ENCODE measurements around the gene F8.

F8 gene

DNA sequence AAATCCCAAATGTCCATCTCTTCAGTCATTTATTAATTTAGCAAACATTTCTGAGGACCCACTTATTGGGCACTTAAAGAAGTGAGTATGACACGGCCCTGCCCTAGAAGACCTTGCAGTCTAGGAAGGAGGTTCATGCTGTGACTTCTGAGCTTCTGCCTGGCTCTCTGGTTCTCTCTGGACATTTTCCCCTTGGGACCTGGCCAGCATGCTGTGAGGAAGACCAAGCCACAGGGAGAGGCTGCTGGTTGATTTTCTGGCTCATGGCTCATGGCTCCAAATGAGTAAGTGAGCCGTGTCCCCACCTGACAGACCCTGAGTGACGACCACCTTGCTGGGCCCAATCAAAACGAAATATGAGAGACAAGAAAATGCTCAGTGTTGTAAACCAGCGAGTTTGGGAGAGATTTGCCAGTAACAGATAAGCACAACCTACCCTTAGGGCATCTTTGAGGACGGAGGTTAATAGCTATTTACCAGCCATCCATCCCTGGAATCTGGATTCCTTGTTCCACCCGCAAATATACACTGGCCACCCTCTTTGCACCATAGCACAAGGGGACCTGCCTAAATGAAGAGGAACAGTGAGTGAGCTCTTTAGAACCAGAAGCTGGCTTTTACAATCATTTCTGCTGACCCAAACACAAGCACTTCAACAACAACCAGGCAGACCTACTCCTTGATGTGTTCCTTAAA, 218.1 kb downstream of the F8 start:
- Histone ChIP-seq H3K27ac (ENCODE audit: low read depth, low read length) (no peak overlapping the region; the same call in 1 of the 2 replicates), H3K4me3 (ENCODE audit: low read depth, low read length) (peak overlapping the region; percentile 82), H3K36me3 (ENCODE audit: control insufficient read depth, insufficient read depth, low read length) (no peaks in the 10 kb centered on the region), H3K9ac (ENCODE audit: low read length) (peak overlapping the region; percentile 77), H3K4me1 (ENCODE audit: control insufficient read depth, insufficient read depth, low read length) (peaks cover 41% of the 10 kb centered on the region), H3K27me3 (ENCODE audit: control insufficient read depth, insufficient read depth, low read length) (peaks cover 15% of the 10 kb centered on the region; the same call in 1 of the 2 replicates), H3K9me3 (ENCODE audit: control insufficient read depth, insufficient read depth, low read depth, low read length) (peaks cover 27% of the 10 kb centered on the region)

DNA sequence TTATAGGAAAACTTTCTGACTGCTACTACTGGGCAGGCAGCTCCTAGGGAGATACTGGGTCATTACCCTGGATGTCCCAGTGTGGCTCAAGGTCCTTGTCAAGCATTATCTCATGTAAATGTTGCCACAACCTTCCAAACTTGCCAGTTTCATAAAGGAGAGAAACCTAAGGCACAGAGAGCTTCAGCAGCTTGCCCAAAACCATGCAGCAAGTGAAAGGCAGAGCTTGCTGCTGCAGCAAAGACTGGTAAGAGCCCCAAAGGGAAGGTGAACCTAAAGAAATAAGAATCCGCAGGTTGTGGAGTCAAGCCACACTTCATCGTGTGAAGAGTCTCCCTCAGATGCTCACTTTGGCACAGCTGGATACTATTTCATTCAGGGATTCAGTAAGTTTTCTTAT, 219.6 kb downstream of the F8 start:
- Histone ChIP-seq H3K9ac (ENCODE audit: low read length) (no peak overlapping the region), H3K27me3 (ENCODE audit: control insufficient read depth, insufficient read depth, low read length) (peaks cover 15% of the 10 kb centered on the region; the same call in 1 of the 2 replicates)

DNA sequence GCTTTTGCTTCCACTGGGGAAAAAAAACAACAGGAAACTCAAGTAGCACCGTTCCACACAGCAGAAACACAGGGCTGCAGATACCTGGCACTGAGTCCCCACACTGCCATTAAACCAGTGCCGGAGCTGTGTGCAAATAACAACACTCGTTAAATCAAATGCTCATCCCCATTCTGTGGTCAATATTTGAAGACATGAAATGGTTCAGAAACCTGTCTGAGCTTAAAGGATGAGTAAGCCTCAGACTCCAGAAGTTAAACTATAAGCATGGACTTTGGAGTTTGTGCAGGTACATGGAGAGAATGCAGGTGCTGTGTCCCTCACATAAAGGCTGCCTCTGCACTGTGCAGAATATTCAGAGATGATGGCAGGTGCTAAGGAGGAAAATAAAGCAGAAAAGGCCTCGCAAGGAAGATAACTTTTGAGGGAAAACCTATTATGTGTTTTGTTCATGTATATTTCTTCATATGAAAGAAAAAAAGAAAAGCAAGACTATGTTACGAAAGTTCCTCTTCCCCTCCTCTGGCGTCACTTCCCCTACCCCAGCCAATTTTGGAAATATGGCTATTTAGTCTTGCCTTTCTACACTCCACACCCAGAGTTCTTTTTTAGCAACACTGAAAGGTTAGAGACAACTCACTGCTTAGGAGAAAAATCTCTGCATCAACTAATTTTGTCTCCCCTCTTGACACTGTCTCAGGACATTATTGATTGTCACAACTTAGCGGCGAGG, 221.9 kb downstream of the F8 start:
- no peak overlapping the region for H3K9ac ChIP-seq (ENCODE audit: low read length)
- H3K27ac ChIP-seq (ENCODE audit: low read depth, low read length) = no peak overlapping the region
- H3K4me1 ChIP-seq (ENCODE audit: control insufficient read depth, insufficient read depth, low read length) = peaks cover 56% of the 10 kb centered on the region
- H3K36me3 ChIP-seq (ENCODE audit: control insufficient read depth, insufficient read depth, low read length) = no peaks in the 10 kb centered on the region
- H3K4me3 ChIP-seq (ENCODE audit: low read depth, low read length) = no peak overlapping the region
- H3K9me3 ChIP-seq (ENCODE audit: control insufficient read depth, insufficient read depth, low read depth, low read length) = peaks cover 8% of the 10 kb centered on the region; the same call in 1 of the 2 replicates
- peaks cover 15% of the 10 kb centered on the region; the same call in 1 of the 2 replicates for H3K27me3 ChIP-seq (ENCODE audit: control insufficient read depth, insufficient read depth, low read length)

More for the DNA sequence above, 219.6 kb downstream of the F8 start:
- Histone ChIP-seq H3K4me3 (ENCODE audit: low read depth, low read length) (no peak overlapping the region; the same call in 1 of the 2 replicates), H3K9me3 (ENCODE audit: control insufficient read depth, insufficient read depth, low read depth, low read length) (peaks cover 23% of the 10 kb centered on the region), H3K27ac (ENCODE audit: low read depth, low read length) (no peak overlapping the region), H3K36me3 (ENCODE audit: control insufficient read depth, insufficient read depth, low read length) (no peaks in the 10 kb centered on the region), H3K4me1 (ENCODE audit: control insufficient read depth, insufficient read depth, low read length) (peaks cover 47% of the 10 kb centered on the region)

- Histone ChIP-seq H3K9ac (ENCODE audit: low read length) (peak overlapping the region; percentile 32), H3K9me3 (ENCODE audit: control insufficient read depth, insufficient read depth, low read depth, low read length) (peaks cover 6% of the 10 kb centered on the region; the same call in 1 of the 2 replicates), H3K36me3 (ENCODE audit: control insufficient read depth, insufficient read depth, low read length) (no peaks in the 10 kb centered on the region), H3K27me3 (ENCODE audit: control insufficient read depth, insufficient read depth, low read length) (peaks cover 13% of the 10 kb centered on the region; the same call in 1 of the 2 replicates), H3K4me1 (ENCODE audit: control insufficient read depth, insufficient read depth, low read length) (peaks cover 55% of the 10 kb centered on the region), H3K27ac (ENCODE audit: low read depth, low read length) (peak overlapping the region; percentile 46; the same call in 1 of the 2 replicates), H3K4me3 (ENCODE audit: low read depth, low read length) (no peak overlapping the region)
These were observed 222.8 kb downstream of the F8 start for GRCh38 chrX:154799556-154800348.

DNA sequence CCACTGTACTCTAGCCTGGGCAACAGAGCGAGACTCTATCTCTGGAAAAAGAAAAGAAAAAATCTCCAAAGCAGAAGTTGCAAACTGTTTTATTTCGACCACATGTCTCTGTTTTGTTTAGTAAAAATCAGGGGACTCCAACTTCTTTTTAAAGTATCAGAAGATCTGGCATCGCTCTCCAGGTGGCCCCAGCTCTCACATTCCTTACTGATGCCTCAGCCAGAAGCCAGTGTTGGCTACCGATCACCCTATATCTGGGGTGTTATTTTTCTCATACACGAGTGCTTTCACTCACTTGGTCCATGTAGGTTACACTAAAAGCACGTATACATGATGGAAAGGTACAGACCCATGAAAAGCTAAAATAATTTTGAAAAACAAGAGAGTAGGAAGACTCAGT, 225.5 kb downstream of the F8 start:
- H3K4me1 ChIP-seq (ENCODE audit: control insufficient read depth, insufficient read depth, low read length) = peaks cover 36% of the 10 kb centered on the region
- no peak overlapping the region for H3K4me3 ChIP-seq (ENCODE audit: low read depth, low read length)
- peaks cover 8% of the 10 kb centered on the region; the same call in 1 of the 2 replicates for H3K9me3 ChIP-seq (ENCODE audit: control insufficient read depth, insufficient read depth, low read depth, low read length)
- H3K9ac ChIP-seq (ENCODE audit: low read length) = no peak overlapping the region
- no peaks in the 10 kb centered on the region for H3K36me3 ChIP-seq (ENCODE audit: control insufficient read depth, insufficient read depth, low read length)
- H3K27ac ChIP-seq (ENCODE audit: low read depth, low read length) = no peak overlapping the region; the same call in 1 of the 2 replicates
- H3K27me3 ChIP-seq (ENCODE audit: control insufficient read depth, insufficient read depth, low read length) = peaks cover under 1% of the 10 kb centered on the region; the same call in 1 of the 2 replicates

GRCh38 chrX:154795016-154795415, 227.5 kb downstream of the F8 start:
- no peaks in the 10 kb centered on the region for H3K27me3 ChIP-seq (ENCODE audit: control insufficient read depth, insufficient read depth, low read length)
- no peak overlapping the region for H3K9ac ChIP-seq (ENCODE audit: low read length)
- no peak overlapping the region for H3K4me3 ChIP-seq (ENCODE audit: low read depth, low read length)
- H3K4me1 ChIP-seq (ENCODE audit: control insufficient read depth, insufficient read depth, low read length) = peaks cover 25% of the 10 kb centered on the region
- H3K36me3 ChIP-seq (ENCODE audit: control insufficient read depth, insufficient read depth, low read length) = no peaks in the 10 kb centered on the region; the same call in 1 of the 2 replicates
- peaks cover 12% of the 10 kb centered on the region; the same call in 1 of the 2 replicates for H3K9me3 ChIP-seq (ENCODE audit: control insufficient read depth, insufficient read depth, low read depth, low read length)
- H3K27ac ChIP-seq (ENCODE audit: low read depth, low read length) = no peak overlapping the region

DNA sequence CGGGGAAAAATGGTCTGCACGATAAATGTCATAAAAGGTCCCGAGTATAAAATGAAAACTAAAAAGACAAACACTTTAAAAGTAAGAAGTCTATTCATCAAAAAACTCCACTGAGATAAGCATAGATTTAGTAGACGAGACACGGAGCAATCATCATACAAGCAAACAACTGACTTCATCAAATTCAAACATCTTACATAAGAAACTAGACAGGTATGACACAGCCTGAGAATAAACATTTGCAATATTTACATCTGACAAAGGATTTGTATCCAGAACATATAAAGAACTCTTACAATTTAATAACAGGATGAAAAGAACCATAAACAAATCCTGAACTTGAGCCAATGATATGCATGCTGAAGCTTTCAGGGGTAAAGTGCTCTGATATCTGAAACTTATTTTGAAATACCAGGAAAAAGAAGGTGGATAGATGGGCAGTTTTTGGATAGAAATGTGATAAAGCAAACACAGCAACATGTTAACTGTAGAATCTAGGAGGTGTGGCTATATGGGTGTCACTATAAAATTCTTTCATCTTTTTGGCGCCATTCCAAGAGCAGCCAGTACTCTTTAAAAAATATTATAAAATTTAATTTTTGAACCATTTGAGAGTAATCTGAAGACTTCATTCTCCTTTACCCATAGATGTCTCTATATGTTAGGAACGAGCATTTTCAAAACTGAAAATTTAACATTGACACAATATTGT, 229.3 kb downstream of the F8 start:
- no peak overlapping the region for H3K9ac ChIP-seq (ENCODE audit: low read length)
- H3K4me1 ChIP-seq (ENCODE audit: control insufficient read depth, insufficient read depth, low read length) = peaks cover 14% of the 10 kb centered on the region
- H3K9me3 ChIP-seq (ENCODE audit: control insufficient read depth, insufficient read depth, low read depth, low read length) = peaks cover 18% of the 10 kb centered on the region; the same call in 1 of the 2 replicates
- no peak overlapping the region for H3K4me3 ChIP-seq (ENCODE audit: low read depth, low read length)
- H3K36me3 ChIP-seq (ENCODE audit: control insufficient read depth, insufficient read depth, low read length) = no peaks in the 10 kb centered on the region; the same call in 1 of the 2 replicates
- H3K27me3 ChIP-seq (ENCODE audit: control insufficient read depth, insufficient read depth, low read length) = no peaks in the 10 kb centered on the region
- no peak overlapping the region for H3K27ac ChIP-seq (ENCODE audit: low read depth, low read length)

GRCh38 chrX:154791939-154792338, 230.6 kb downstream of the F8 start:
- H3K9me3 ChIP-seq (ENCODE audit: control insufficient read depth, insufficient read depth, low read depth, low read length) = peaks cover 18% of the 10 kb centered on the region; the same call in 1 of the 2 replicates

GRCh38 chrX:154791467-154791866, 231.1 kb downstream of the F8 start:
- H3K4me1 ChIP-seq (ENCODE audit: control insufficient read depth, insufficient read depth, low read length) = peaks cover 2% of the 10 kb centered on the region; the same call in 1 of the 2 replicates
- H3K4me3 ChIP-seq (ENCODE audit: low read depth, low read length) = no peak overlapping the region
- H3K9ac ChIP-seq (ENCODE audit: low read length) = no peak overlapping the region
- peaks cover 18% of the 10 kb centered on the region; the same call in 1 of the 2 replicates for H3K9me3 ChIP-seq (ENCODE audit: control insufficient read depth, insufficient read depth, low read depth, low read length)
- no peak overlapping the region for H3K27ac ChIP-seq (ENCODE audit: low read depth, low read length)
- no peaks in the 10 kb centered on the region for H3K27me3 ChIP-seq (ENCODE audit: control insufficient read depth, insufficient read depth, low read length)
- peaks cover 2% of the 10 kb centered on the region; the same call in 1 of the 2 replicates for H3K36me3 ChIP-seq (ENCODE audit: control insufficient read depth, insufficient read depth, low read length)

More at GRCh38 chrX:154791939-154792338, 230.6 kb downstream of the F8 start:
- Histone ChIP-seq H3K27ac (ENCODE audit: low read depth, low read length) (no peak overlapping the region), H3K36me3 (ENCODE audit: control insufficient read depth, insufficient read depth, low read length) (peaks cover 2% of the 10 kb centered on the region; the same call in 1 of the 2 replicates), H3K27me3 (ENCODE audit: control insufficient read depth, insufficient read depth, low read length) (no peaks in the 10 kb centered on the region), H3K9ac (ENCODE audit: low read length) (no peak overlapping the region), H3K4me3 (ENCODE audit: low read depth, low read length) (no peak overlapping the region), H3K4me1 (ENCODE audit: control insufficient read depth, insufficient read depth, low read length) (peaks cover 6% of the 10 kb centered on the region; the same call in 1 of the 2 replicates)
